HG02642 (cell line): Measurements from ENCODE around the gene PLD5.
"Not testable (repeated sequence)": the region's sequence is repeated elsewhere in the genome, so short reads cannot be mapped to it uniquely, and the experiment has no call there.

Source experiments
- ATAC-seq: cut with Tn5 transposase; IDR thresholded peaks from one replicate; pipeline ENCODE4 v1.9.1; 2021; ENCODE audit warnings: mild to moderate bottlenecking; ENCODE audit not compliant: unreplicated experiment, poor library complexity

Gene PLD5

GRCh38 chr1:242219298-242219901 is 305.1 kb downstream of the PLD5 start:
- no peak for ATAC-seq

GRCh38 chr1:242216368-242216767 is 308.1 kb downstream of the PLD5 start:
- no peak for ATAC-seq

DNA sequence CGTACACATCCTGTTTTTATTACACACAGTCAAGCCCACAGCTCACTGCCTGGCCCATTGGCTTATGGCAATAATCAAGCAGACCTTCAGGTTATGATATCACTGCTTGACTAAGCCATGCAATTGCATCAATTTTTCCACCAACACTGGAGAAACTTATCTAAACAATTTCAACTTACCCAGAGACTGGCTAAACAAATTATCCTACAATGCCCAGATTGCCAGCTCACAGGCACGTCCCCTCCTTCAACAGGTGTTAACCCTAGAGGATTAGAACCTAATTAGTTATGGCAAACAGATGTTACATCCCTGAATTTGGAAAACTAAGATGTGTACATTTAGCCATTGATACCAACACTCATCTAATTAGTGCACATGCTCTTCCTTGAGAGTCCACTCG is 310.0 kb downstream of the PLD5 start:
- not testable (repeated sequence) for ATAC-seq

GRCh38 chr1:242212961-242213360 is 311.5 kb downstream of the PLD5 start:
- ATAC-seq = not testable (repeated sequence)

DNA sequence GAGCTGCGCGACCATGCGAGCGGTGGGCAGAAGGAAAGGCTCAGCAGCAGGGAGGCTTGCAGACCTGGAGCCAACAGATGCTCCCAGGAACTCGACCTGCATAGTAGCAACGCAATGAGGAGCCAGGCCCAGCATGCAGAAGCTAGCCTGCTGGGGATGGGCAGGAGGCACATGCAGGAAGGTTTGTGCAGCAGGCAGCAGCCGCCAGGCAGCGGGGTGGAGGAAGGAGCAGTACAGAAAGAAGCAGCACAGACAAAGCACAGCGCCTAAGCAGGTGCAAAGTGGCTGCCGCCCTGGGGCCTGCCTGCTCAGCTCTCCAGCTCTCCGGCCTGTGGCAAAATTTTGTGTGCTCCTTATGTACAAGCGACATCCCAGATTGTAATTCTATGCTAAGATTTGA is 312.1 kb downstream of the PLD5 start:
- no peak for ATAC-seq

DNA sequence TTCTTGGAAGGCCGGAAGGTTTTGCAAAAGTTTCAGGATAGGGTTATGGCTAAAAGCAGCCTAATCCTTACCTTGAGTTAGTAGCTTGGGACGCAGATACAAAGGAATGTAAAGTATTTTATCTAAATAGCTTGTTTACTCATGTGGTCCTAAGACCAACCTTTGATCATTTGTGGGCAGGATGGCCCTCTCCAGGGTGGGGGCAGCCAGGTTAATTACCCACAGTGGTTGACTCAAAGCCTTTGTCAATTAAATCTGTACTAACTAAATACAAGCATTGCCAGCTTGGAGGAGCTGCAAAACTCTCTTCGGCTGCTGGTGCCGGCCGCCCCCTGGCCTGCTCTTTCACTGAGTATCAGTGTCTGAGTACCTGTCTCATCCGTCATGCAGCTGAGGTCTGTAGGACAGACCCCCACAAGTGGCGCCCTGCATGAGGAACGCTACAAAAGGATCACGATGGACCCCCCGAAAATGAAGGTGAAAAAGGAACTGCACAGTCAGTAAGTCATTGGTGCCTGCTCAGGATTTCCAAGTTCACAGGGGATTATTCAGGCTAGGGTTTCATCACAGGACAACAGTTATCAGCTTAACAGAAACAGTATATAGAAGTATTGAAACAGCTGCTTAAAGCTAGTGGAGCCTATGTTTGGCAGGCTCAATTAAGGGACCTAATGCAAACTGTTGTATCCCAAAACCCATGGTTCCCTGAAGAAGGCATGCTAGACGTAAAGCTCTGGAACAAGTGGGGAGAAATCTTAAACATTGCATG is 313.1 kb downstream of the PLD5 start:
- ATAC-seq = no peak

GRCh38 chr1:242210316-242210715 is 314.2 kb downstream of the PLD5 start:
- ATAC-seq = not testable (repeated sequence)

DNA sequence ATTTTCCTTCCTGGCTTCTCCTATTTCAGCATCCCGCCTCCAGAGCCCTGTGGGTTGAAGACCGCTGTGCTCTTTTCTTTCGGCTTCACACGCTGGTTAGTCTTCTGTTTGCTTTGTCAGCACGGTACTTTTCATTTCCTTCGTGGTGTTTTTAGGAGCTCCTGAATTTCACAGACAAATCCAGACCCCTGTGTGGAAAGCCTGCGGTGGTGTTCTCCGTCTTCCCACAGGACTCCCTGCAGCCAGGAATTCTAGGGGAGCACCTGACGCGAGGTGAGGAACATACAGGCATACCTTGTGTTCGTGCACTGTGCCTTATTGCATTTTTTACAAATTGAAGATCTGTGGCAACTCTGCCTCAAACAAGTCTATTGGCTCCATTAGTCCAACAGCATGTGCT is 315.4 kb downstream of the PLD5 start:
- no peak for ATAC-seq

- no peak for ATAC-seq
Observed at GRCh38 chr1:242208021-242208420, 316.5 kb downstream of the PLD5 start.

DNA sequence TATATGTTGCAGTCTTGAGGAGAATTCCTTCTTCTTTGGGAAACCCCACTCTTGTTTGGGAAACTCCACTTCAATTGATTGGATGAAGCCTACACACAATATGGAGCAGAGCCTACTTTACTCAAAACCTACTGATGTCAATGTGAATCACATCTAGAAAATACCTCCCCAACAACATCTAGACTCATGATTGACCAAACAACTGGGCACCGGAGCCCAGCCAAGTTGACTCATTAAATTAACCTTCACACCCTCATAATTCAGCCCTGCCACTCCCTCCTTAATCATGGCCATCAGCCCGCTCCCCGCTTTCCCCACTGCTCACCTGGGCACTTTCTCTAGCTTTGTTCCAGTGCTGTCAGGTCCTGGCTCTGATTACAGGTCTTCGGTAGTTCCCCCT is 317.5 kb downstream of the PLD5 start:
- no peak for ATAC-seq

DNA sequence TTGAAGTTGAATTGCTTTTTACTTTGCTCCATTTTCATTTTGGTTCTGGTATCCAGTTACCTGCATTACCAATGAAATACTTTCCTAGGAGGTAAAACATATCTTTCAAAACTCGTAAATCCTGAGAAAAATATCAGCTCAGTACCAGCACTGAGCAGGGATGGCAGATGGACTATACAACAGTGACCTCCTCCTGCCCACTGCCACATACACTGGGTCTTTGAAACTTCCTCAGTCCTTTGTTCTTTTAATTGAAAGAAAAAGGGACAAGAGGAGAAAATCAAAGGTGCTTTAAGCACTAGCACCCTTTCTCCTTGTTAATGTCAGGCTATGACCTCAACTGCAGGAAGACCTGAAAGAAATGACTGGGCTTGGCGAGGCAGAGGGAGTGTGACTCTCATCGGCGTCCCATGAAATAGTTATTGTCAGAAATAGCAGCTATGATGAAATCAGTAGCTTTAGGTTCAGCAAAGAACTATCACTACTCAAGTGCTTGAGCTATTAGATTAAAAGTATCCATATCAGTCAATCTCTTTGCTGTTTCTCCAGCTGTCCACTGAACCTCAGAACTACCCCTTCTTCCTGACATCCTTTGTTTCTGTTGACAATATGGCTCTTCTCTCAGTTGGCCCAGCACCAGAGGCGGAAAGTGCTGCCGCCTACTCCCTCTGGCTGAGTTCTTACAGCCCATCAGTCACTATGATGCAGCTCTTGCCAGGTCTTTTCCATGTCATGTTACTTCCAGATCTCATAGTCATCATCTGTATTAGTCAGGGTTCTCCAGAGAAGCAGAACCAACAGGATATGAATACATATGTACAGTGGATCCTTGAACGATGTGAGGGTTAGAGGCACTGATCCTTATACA is 318.6 kb downstream of the PLD5 start:
- ATAC-seq = no peak

DNA sequence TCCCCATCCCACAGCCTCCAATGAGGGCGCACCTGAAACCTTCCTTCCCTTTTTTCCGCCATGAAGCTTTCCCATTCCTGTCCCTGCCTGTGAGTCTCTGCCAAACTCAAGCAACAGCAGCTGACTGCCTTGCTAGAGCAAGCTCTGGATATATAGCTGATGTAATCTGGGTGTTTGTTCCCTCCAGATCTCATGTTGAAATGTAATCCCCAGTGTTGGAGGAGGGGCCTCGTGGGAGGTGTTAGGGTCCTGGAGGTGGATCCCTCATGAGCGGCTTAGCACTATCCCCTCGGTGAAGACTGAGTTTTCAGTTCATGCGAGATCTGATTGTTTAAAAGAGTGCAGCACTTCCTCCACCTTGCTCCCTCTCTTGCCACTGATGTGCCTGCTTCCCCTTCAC is 321.2 kb downstream of the PLD5 start:
- no peak for ATAC-seq

DNA sequence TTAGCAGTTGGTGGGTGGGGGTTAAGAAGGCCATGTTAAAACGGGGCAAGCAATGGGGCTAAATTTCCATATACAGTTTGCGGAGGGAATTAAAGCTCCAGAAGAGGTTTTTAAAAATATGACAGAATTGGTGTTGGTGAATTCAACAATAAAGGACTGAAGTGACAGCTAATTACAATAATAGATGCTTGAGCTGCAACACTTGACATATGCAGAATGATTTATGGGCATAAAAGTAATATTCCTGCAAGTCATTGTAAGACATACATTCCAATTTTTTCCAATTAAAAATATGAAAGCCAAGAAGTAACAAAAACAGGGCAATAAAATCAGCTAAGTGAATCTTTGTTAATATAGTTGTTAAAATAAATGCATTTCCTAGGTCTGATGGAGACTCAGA is 323.4 kb downstream of the PLD5 start:
- no peak for ATAC-seq

- no peak for ATAC-seq
Observed at GRCh38 chr1:242199776-242200458, 324.6 kb downstream of the PLD5 start.

- no peak for ATAC-seq
Observed at GRCh38 chr1:242197907-242198820, 326.3 kb downstream of the PLD5 start.

- ATAC-seq = no peak
Observed at GRCh38 chr1:242196914-242197313, 327.6 kb downstream of the PLD5 start.

DNA sequence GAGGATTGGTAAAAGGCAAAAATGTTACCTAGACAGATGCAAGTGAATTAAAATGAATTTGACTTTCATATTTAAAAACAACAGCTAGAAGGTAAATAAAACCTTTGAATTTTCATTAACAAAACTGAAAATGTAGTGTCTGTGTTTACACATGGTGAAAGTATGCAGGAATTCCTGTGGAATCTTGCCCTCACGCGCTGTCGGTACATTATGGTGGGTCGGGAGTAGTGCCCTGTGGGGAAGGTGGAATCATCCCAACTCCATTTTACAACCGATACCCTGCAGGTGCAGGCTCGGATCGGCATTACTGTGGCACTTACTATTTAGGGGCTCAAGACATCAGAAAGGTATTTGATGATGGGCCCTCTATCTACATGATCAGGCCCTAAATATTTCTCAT is 328.4 kb downstream of the PLD5 start:
- ATAC-seq = no peak

- no peak for ATAC-seq
Observed at GRCh38 chr1:242189591-242189990, 334.9 kb downstream of the PLD5 start.

DNA sequence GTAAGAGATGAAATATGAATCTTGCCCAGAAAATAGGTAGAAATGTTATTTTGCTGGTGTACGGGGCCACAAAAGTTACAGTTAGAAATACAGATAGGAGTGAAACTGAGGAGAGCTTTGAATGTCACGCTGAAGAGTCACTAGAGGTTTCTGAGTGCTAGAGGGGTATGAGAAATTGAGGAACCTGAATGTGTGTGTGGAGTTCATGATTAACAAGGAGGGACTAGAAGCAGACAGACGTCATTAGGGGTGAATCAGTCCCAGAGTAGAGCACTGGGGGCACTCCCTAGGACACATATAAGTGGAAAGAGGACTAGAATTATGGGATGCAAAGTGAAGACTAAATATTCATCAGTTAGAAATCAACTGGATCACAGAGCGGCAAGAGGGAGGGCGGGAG is 336.7 kb downstream of the PLD5 start:
- ATAC-seq = peak; percentile 84

GRCh38 chr1:242187171-242187570 is 337.3 kb downstream of the PLD5 start:
- ATAC-seq = no peak
